GM12892 (cell line): ENCODE data around the gene SLC6A16.

Source experiments
- POLR2AphosphoS5 ChIP-seq: IDR thresholded peaks from 2 replicates; pipeline ENCODE4 v1.6.1; 2011; ENCODE audit warnings: low read depth, low read length, control low read depth
- TAF1 ChIP-seq: IDR thresholded peaks from 2 replicates; pipeline ENCODE4 v1.6.1; 2011; ENCODE audit warnings: low read depth, mild to moderate bottlenecking, control low read depth, low read length, borderline replicate concordance

- TF ChIP-seq POLR2AphosphoS5 (no peak), TAF1 (no peak)
Observed at GRCh38 chr19:49287141-49287770, 37.7 kb downstream of the SLC6A16 start.
